Measurements from ENCODE around the gene ABTB2. TPM values are rescaled to one million over a fixed set of nuclear protein-coding genes. Genes with fewer than 3 reads are reported as not detected.

Gene ABTB2
- polyA plus RNA-seq, 3 donors, result 1.1 to 3.2 (median 2.8) TPM

Other genes with a start within 250 kb of the ABTB2 start
- gene CAT, start 80.9 kb upstream of the ABTB2 start, polyA plus RNA-seq, result 100 to 1,000 TPM in 2 of 3 donors, 10 to 100 TPM in 1; 55.9 to 268 (median 149) TPM
- under 1 TPM in 2 of 3 donors, not detected in 1; 0.06 to 0.14 TPM for gene ELF5, start 155.8 kb upstream of the ABTB2 start, polyA plus RNA-seq